HFF-Myc (cell line): ENCODE results near the gene MICB.

Experiments used
- DNase-seq: peaks from one replicate; pipeline ENCODE4 v3.0.0-alpha.2; 2011; ENCODE audit warnings: low read depth; ENCODE audit errors: extremely low read depth
- H3K4me3 ChIP-seq: replicated peaks from 2 replicates; pipeline ENCODE4 v1.5.1; 2011; ENCODE audit warnings: low read depth, mild to moderate bottlenecking, control low read depth, low read length
- TF ChIP-seq, protein P1 (sequence below): IDR thresholded peaks from 2 replicates; pipeline ENCODE4 v1.5.1; 2012; ENCODE audit warnings: mild to moderate bottlenecking, low read depth, low read length, control low read depth; ENCODE audit errors: missing control alignments

Gene MICB

DNA sequence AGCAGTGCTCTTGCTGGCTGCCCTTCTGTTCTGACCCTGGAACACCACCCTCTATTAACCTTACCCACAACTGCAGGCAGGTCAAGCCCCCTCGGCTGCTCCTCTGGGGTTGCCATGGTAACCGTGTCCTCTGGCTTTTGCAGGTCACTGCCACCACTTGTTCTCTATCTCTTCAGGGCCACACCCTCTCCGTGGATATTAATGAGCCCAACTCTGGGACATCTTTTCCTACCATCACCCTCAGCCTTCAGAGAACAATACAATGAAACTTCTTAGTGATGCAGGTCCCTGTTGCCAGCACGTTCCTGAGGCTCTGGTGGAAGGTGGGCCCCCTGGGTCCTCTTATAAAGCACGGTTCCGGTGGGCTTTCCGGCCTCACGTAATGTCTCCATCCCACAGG lies 30.8 kb upstream of the MICB start:
- no peak for DNase-seq
- TF ChIP-seq, protein P1, sequence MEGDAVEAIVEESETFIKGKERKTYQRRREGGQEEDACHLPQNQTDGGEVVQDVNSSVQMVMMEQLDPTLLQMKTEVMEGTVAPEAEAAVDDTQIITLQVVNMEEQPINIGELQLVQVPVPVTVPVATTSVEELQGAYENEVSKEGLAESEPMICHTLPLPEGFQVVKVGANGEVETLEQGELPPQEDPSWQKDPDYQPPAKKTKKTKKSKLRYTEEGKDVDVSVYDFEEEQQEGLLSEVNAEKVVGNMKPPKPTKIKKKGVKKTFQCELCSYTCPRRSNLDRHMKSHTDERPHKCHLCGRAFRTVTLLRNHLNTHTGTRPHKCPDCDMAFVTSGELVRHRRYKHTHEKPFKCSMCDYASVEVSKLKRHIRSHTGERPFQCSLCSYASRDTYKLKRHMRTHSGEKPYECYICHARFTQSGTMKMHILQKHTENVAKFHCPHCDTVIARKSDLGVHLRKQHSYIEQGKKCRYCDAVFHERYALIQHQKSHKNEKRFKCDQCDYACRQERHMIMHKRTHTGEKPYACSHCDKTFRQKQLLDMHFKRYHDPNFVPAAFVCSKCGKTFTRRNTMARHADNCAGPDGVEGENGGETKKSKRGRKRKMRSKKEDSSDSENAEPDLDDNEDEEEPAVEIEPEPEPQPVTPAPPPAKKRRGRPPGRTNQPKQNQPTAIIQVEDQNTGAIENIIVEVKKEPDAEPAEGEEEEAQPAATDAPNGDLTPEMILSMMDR, result no peak
- H3K4me3 ChIP-seq, result no peak overlapping the region

DNA sequence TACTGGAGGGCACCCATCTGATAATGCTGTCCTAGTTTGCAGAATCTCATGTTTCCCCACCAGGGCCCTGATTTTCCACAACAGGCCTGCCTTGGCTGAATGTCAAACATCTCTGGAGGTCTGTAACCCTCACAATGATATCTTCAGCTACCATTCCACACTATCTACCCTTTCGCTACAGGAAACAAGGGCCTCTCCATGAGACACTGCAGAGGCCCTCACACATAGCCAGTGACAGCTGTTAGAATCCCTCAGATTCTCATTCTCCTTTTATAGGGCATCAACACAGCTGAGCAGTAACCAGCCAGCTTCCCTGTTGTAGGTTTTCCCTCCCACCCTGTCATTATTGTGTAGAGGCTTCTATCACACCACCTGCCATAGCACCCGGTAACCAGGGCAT lies 29.6 kb upstream of the MICB start:
- no peak for DNase-seq
- no peak overlapping the region for H3K4me3 ChIP-seq
- TF ChIP-seq, protein P1, result no peak

DNA sequence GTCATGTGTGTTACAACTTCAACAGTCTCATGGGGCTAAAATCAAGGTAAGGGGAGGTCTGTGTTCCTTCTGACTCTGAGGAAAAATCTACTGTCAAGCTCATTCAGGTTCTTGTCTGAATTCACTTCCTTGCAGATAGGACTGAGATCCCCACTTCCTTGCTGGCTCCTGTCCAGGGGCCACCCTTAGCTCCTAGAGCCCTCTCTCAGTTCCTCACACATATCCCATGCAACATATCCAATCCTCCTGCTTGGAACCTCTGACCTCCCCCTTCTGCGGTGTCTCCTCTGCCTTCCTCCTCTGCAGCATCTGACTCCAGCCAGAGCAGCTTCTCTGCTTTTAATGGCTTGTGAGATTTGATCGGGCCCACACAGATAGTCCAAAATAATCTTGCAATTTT lies 27.1 kb upstream of the MICB start:
- TF ChIP-seq, protein P1, result no peak
- DNase-seq, result no peak
- H3K4me3 ChIP-seq, result no peak overlapping the region

DNA sequence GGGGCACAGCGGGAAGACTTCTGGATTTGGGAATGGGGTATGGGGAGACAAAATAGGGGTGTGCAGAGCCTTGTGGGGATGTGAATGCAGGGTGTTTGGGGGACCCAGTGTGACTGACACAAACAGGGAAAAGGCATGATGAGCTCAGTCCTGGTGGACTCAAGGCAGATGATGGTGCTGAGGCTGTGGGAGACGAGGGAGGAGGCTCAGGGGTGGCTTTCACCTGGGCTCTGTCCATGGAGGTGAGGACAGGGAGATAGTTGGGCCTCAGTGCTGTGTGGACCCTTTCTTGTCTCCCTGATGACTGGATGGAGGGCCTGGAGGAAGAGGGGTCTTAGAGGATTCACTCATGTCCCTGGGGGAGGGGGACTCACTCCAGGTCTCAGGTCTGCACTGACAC lies 26.2 kb upstream of the MICB start:
- H3K4me3 ChIP-seq, result no peak overlapping the region
- TF ChIP-seq, protein P1, result no peak
- DNase-seq, result no peak

DNA sequence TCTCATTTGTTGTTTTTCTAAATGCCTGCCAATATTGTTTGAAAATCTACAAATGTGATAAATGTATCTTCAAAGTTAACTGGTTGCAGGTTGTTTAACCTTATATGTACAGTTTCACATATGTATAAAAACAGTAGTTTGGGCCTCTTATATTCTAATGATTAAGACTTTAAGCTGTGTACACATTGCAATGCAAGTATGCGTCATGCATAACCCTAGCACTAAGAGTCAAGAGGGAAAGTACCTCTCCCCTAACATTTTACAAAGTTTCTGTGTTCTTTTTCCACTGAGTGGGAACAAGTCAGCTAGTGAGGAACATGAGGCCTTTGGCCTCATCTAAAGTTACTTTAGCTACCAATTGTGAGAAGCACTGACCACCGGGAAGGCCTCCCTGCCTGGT lies 25.7 kb upstream of the MICB start:
- TF ChIP-seq, protein P1, result no peak
- DNase-seq, result no peak

DNA sequence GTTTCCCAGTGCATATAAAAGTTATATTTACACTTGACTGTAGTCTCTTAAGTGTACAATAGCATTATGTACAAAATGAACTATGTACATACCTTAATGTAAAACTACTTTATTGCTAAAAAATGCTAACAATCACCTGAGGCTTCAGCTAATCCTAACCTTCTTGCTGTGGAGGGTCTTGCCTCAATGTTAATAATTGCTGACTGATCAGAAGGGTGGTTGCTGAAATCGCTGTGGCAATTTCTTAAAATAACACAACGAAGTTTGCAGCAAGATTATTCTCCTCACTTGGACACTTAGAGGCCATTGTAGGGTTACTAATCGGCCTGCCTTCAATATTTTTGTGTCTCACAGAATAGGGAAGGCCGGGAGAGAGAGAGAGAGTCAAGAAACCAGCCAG lies 24.7 kb upstream of the MICB start:
- no peak for DNase-seq
- H3K4me3 ChIP-seq, result no peak overlapping the region
- TF ChIP-seq, protein P1, result no peak

More for the DNA sequence above, 25.7 kb upstream of the MICB start:
- H3K4me3 ChIP-seq, result no peak overlapping the region

DNA sequence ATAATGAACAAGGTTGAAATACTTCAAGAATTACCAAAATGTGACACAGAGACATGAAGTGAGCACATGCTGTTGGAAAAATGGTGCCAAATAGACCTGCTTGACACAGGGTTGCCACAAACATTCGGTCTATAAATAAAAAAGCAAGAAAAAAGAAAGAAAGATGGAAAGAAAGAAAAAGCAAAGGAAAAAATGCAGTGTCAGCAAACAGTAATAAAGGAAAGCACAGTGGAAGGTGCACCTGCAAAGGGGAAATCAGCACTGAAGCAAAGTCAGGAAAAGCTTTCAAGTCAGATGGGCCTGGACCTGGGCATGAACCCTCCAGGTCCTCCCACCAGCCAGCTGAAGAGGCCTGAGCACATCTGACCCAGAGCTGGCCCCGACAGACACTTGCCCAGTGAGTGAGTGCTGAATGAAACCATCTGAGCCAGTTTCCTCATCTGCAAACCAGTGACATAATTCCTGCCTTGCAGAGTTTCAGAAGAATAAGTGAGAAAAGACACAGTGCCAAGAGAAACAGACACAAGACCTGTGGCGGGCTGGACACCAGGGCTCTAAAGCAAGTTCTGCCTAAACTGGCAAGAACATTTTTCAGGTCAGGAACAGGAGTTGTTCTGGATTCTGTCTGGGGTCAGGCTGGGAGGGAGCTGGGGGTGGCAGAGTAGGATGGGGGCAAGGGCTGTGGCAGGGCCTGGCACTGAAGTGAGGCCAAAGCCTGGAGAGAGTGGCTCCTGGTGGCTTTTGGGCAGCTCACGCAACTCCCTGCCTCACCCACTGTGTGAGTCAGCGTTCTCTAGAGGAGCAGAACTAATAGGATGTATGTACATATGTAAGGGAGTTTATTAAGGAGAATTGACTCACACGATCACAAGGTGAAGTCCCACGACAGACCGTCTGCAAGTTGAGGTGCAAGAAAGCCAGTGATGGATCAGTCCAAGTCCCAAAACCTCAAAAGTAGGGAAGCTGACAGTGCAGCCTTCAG lies 23.9 kb upstream of the MICB start:
- TF ChIP-seq, protein P1, result no peak
- no peak for DNase-seq
- H3K4me3 ChIP-seq, result no peak overlapping the region
